Measurements from ENCODE around the gene P2RX6.
"Not testable (repeated sequence)": the region's sequence is repeated elsewhere in the genome, so short reads cannot be mapped to it uniquely, and the experiment has no call there.

The P2RX6 gene

DNA sequence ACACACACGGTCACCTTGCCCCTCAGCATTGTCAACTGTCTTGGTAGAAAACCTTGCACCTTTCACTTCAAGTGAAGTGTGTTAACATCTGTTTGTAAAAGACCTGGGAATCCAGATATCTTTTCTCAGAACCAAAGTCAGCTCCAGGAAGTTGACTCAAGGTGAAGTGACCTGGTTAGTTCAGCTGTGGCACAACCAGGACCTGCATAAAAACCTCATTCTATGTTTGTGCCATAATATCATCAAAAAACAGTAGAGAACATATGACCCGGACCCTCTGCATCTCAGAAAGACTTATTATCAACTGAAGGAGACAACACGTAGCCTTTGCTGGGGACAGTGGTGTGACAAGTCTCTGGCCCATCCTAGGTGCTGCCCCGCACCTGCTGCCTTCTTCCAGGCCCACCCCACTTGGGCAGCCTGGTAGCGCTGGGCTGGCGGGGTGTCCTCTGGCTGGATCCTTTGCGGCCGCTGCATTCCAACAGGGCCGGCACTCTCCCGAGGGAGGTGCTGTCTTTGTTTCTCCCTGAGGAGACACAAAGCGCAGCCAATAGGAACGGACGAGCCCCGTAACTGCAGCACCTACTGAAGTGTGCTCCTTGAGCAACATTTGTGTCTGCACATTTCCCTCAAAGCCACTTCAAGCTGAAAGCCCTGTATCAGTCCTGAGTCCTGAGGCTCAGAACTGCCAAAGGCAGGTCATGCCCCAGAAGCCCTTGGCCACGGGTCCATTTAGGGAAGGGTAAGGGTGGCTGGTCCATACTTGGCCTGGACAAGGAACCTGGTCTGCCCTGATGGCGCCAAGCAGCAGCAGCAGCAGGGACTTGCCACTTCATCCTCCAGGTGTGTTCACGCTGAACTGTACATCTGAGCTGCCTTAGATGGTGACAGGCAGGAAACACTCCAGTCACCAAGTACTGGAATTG, 56.0 kb downstream of the P2RX6 start:
- H3K4me3 ChIP-seq (ENCODE audit: control insufficient read depth, low read depth, low read length), result no peak overlapping the region
- TF ChIP-seq, protein P1, sequence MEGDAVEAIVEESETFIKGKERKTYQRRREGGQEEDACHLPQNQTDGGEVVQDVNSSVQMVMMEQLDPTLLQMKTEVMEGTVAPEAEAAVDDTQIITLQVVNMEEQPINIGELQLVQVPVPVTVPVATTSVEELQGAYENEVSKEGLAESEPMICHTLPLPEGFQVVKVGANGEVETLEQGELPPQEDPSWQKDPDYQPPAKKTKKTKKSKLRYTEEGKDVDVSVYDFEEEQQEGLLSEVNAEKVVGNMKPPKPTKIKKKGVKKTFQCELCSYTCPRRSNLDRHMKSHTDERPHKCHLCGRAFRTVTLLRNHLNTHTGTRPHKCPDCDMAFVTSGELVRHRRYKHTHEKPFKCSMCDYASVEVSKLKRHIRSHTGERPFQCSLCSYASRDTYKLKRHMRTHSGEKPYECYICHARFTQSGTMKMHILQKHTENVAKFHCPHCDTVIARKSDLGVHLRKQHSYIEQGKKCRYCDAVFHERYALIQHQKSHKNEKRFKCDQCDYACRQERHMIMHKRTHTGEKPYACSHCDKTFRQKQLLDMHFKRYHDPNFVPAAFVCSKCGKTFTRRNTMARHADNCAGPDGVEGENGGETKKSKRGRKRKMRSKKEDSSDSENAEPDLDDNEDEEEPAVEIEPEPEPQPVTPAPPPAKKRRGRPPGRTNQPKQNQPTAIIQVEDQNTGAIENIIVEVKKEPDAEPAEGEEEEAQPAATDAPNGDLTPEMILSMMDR (conservative IDR thresholded peaks at IDR 0.05; ENCODE audit: control insufficient read depth, insufficient read depth, low read depth, low read length), result no peak
- DNase-seq (ENCODE audit: low read depth), result no peak

DNA sequence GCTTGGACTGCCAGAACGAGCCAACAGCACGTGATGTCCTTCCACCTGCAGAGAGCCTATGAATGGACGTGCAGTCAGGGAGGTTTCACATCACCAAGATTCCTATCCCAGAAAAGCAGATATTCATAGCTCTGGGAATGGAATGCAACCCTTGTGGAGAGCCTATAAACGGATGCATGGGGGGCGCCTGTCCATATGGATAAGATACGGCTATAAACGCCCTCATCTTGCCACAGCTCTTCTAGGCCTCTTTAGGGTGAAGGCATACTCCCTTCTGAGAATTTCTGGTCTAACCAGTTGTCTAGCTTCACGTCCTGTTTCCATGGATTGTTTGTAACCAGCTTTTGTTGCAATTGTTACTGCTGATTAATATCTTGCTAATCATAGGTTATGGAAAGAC, 56.8 kb downstream of the P2RX6 start:
- not testable (repeated sequence) for DNase-seq (ENCODE audit: low read depth); H3K4me3 ChIP-seq (ENCODE audit: control insufficient read depth, low read depth, low read length)

DNA sequence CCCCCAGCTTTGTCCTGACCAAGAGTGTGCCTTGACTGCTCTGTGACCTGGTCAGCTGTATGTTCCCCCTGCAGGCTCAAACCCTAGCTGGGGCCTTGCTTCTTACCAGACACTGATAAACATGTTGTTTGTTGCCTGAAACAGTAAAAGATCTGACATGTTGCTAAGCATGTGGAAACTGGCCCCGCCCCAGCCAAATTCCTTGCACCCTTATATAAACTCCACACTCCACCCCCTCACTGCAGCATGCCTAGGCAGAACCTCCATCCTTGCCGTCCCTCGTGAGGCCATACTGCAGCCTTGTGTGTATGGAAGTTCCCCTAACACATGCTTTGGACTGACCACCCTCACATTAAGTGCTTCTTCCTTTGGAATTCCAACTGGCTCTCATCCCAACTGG, 58.1 kb downstream of the P2RX6 start:
- no peak overlapping the region for H3K4me3 ChIP-seq (ENCODE audit: control insufficient read depth, low read depth, low read length)
- TF ChIP-seq, protein P1 (conservative IDR thresholded peaks at IDR 0.05; ENCODE audit: control insufficient read depth, insufficient read depth, low read depth, low read length), result no peak
- no peak for DNase-seq (ENCODE audit: low read depth)

DNA sequence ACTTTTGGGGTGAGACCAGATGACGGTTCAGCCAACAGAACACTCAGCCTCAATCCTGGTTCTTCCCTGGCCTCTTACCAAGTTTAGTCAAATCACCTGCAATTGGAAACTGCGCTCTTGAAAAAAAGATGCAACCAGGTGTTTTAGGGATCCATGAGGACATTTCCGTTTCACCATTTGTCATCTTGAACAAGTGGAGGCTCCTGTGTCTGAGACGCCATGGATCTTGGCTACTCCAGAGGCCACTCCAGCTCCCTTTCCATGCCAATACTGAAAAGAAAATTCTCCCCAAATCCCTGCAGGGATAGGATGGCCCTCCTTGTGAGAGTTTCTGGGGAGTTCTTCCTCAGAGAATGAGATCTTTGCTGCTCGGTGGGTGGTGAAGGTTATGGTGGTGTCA, 58.5 kb downstream of the P2RX6 start:
- no peak for DNase-seq (ENCODE audit: low read depth)
- no peak overlapping the region for H3K4me3 ChIP-seq (ENCODE audit: control insufficient read depth, low read depth, low read length)
- TF ChIP-seq, protein P1 (conservative IDR thresholded peaks at IDR 0.05; ENCODE audit: control insufficient read depth, insufficient read depth, low read depth, low read length), result no peak

DNA sequence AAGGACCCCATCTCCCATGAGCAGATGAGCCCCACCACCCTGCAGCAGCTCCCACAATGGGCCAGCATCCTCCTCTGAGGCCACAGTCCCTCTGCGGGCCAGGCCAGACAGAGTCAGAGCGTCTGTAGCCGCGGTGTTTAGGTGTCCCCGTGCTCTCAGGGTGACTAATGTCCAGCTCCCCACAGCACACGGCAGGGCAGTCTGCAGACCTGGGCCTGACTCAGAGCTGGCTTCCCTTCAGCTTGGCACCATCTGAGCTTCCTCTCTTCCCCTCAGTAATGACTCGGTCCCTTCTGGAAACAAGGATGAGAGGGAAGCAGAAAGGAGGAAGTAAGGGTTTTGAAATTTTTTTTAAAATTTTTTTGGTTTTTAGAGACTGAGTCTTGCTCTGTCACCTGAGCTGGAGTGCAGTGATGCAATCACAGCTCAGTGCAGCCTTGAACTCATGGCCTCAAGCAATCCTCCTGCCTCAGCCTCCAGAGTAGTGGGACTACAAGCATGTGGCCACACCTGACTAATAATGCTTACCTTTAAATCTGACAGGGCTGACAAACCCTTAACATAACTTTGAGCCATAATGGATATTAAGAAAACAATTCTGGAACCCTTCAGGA, 59.2 kb downstream of the P2RX6 start:
- peak; percentile 87 for DNase-seq (ENCODE audit: low read depth)
- no peak overlapping the region for H3K4me3 ChIP-seq (ENCODE audit: control insufficient read depth, low read depth, low read length)
- TF ChIP-seq, protein P1 (conservative IDR thresholded peaks at IDR 0.05; ENCODE audit: control insufficient read depth, insufficient read depth, low read depth, low read length), result no peak

DNA sequence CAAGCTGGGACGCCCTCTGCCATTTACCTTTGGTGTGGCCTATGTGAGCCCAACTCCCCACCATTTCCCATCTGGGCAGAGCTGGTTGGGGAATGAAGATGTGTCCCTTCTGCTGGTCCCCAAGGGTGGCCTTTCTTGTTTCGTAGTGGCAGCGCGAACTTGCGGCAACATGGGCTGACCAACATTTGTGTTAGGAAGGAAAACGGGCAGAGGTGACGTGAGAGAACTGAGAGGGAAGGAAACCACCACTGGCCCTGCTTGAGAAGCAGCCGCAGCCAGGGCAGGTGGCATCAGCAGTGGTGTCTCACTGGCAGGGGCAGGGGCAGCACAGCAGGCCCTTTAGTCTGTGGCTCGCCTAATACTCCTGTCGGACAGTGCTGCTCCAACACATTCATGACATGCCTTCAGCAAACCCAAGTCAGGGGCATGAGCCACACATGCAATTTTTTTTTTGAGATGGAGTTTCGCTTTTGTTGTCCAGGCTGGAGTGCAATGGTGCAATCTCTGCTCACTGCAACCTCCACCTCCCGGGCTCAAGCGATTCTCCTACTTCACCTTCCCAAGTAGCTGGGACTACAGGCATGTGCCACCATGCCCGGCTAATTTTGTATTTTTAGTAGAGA, 60.7 kb downstream of the P2RX6 start:
- TF ChIP-seq, protein P1 (conservative IDR thresholded peaks at IDR 0.05; ENCODE audit: control insufficient read depth, insufficient read depth, low read depth, low read length), result no peak
- DNase-seq (ENCODE audit: low read depth), result no peak
- H3K4me3 ChIP-seq (ENCODE audit: control insufficient read depth, low read depth, low read length), result no peak overlapping the region
